ENCODE data around the gene AURKB.
"Not testable (repeated sequence)": the region's sequence is repeated elsewhere in the genome, so short reads cannot be mapped to it uniquely, and the experiment has no call there.

Gene AURKB
- total RNA-seq = 0.42 to 0.72 reads per million in 2 donors

DNA sequence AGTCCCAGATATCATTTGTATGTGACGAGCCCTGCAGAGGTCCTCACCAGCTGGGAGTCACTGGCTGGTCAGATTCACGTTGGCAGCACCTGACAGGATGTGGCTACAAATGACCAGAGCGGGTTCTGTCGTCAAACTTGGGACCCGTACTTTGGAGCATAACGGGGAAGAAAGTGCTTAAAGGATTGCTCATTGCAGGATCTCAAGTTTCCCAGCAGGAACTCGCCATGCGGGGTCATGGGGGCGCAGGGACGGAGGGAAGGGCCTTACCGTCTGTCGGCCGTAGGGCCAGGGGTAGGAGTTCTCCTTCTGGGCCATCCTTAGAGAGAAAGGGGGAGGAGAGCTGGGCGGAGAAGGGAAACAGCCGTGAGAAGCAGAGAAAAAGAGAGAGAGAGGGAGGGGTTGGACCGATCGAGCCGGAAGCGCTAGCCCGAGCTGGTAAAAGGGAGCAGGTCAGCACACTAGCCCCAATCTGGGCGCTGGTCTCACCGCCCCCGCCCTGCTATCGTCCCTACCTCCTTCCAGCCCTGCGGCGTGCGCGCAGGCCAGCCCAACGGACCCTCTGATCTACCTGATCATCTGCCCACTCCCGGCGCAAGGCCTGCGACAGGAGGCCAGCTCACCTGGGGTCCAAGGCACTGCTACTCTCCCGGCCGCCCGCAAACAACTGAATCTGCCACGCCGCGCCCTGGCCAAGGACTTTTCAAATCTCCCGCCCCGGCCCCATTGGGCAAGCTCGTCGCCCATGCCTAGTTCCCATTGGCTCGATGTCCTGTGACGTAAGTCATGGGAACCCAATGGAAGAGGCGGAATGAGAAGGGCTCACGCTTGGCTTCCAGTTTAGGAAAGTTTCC is at the start of gene AURKB:
TSS of gene AURKB (minus strand) at position 669 of the 854 bp plus-strand sequence. CDS start at position 318, 351 bp downstream.
- peak; percentile 92 for DNase-seq

DNA sequence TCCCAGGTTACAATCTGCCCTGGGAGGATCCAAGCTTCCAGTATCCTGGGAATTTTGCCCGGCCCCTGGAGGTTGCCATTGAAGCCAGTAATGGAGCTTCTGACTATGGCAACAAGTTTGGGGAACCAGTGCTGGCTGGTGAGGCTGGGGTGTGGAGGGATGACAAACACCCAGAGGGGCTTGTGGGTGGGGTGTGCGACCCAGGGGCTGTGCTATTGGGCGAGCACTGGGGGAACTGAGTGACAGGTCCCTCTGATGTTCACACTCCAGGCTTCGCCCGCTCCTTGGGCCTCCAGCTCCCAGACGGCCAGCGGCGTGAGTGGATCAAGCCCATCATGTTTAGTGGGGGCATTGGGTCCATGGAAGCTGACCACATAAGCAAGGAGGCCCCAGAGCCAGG is 47.4 kb upstream of the AURKB start:
- no peak for DNase-seq

DNA sequence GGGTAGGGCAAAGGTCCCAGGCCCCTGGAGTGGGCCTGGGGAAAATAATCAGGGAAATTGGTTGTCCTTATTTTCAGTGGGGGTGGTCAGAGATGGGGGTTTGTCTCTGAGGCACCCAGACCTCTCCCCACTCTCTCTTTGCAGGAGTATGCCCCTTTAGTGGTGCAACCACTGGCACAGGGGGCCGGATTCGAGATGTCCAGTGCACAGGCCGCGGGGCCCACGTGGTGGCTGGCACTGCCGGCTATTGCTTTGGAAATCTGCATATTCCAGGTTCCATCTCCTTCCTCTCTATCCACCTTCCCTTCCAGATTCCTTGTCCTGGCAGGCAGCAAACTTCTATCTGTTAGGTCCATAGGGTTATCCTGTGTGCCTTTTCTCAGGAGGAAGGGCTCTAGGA is 46.3 kb upstream of the AURKB start:
- no peak for DNase-seq

DNA sequence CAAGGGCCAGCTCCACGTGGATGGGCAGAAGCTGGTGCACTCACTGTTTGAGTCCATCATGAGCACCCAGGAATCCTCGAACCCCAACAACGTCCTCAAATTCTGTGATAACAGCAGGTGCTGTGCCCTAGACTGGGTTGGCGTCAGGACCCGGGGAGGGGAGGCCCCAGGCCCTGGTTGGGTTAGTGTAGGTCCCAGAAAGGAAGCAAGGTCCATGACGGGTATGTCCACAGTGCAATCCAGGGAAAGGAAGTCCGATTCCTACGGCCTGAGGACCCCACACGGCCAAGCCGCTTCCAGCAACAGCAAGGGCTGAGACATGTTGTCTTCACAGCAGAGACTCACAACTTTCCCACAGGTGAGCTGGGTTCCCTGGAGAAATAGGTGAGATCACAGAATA is 45.9 kb upstream of the AURKB start:
- no peak for DNase-seq

DNA sequence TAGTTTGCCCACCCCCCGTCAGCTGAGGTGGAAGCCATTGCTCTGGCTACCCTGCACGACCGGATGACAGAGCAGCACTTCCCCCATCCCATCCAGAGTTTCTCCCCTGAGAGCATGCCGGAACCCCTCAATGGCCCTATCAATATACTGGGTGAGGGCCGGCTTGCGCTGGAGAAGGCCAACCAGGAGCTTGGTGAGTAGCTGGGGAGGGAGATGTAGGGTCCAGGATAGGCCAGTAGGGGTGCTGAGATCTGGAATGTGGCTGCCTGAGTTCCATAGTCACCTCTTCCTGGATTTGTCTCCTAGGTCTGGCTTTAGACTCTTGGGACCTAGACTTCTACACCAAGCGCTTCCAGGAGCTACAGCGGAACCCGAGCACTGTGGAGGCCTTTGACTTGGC is 45.1 kb upstream of the AURKB start:
- DNase-seq = no peak

DNA sequence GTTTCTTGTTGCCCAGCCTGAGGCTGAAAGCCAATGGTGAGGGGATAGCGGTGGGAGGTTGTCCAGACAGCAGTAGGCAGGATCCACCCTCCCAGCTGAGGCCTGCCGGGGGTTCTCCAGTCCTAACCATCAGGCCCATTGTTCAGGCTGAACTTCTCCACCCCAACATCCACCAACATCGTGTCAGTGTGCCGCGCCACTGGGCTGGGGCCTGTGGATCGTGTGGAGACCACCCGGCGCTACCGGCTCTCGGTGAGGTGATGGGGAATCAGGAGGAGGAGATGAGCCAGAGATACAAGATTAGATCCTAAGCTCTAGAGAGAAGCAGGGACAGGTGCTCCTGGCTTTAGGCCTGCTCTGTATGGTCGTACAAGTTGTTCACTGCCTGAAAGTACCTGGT is 44.5 kb upstream of the AURKB start:
- no peak for DNase-seq

DNA sequence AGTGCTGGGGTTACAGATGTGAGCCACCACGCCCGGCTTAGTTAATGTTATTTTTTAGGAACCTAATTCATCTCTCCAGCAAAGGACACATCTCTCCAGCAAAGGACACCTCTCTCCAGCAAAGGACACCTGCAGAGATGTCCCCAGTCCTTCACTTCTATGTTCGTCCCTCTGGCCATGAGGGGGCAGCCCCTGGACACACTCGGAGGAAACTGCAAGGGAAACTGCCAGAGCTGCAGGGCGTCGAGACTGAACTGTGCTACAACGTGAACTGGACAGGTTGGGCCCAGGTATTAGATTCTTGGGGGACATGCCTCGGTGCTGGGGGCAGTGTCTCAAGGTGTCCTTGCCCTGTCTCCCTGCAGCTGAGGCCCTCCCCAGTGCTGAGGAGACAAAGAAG is 43.4 kb upstream of the AURKB start:
- no peak for DNase-seq

DNA sequence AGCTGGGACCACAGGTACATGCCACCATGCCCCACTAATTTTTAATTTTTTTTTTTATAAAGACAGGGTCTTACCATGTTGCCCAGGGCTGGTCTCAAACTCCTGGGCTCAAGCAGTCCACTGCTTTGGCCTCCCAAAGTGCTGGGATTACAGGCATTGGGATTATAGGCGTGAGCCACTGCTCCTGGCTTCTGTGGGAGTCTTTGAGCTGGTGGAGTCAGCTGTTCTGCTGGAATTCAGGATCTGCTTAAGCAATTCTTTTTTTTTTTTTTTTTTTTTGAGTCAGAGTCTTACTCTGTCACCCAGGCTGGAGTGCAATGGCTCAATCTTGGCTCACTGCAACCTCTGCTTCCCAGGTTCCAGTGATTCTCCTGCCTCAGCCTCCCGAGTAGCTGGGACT is 41.0 kb upstream of the AURKB start:
- not testable (repeated sequence) for DNase-seq

DNA sequence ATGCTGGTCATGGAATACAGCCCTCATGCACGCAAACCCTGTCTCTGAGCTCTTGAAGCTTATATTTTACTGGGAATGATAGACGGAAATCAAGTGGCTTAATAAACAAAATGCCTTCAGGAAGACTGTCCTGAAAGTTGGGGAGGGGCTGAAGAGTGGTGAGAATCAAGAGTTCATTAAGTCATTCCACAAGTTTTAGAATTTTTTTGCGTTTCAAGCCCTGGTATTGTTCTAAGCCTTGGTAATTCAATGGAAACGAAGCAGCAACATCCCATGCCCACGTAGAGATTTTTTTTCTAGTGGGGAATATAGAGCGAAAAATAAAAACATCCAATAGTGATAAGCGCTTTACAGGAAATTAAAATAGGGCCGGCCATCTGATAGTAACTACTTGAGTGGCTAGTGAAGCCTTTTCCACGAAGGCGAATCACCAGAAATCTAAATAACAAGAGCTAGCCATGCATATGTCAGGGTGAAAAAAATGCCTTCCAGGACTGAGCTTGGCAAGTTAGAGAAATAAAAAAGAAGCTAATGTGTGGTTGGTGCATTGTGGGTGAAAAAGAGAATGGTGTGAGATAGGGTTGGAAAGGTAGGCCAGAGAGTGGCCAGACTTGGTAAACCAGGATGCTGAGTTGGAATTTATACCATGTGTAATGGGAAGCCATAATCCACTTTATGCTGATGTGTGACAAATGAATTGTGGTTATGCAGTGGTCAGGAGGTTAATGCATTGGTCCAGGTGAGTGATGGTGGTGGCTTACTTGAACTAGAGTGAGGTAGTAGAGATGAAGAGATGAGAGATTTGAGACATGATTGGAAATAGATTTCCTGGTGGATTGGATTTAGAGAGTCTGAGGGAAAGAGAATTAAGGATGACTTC is 39.5 kb upstream of the AURKB start:
- no peak for DNase-seq

DNA sequence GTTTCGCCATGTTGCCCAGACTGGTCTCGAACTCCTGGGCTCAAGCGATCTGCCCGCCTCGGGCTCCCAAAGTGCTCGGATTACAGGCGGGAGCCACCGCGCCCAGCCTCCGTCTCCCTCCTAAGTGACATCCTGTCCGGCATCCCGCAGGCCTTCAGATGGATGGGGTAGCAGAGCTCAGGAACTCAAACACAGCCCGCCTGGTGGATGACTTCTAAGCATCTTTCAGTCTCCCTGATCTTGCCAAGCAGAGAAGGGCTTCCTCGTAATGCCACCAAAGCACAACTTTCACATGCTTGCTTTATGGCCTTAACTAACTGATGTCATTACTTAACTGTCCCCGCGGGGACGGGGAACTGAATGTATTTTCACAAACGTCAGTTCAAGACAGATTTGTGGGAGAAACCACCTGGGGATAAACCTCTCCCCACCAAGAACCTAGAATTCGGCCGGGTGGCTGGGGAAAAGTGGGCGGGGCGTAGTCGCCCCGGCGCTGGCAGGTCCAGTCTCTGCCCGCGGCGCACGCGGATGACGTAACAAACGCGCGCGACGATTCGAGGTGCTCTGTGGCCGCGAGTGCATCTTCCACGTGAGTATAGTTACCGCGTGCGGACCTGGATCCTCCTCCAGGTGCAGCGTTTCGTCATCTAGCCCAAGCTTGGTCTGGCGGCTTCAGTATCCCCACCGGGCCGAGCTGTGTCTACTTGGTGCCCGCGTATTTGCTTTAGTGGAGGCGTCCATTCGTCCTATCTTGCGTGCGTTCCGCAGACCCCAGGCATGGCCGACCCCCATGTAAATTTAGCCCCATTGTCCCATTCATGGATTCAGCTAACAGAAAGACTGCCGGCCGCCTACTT is 38.6 kb upstream of the AURKB start, which contains the start of gene PFAS:
TSS of gene PFAS (plus strand) at position 539 of the 857 bp plus-strand sequence. CDS start 4,649 bp downstream, outside the sequence.
- DNase-seq = peak; percentile 98

DNA sequence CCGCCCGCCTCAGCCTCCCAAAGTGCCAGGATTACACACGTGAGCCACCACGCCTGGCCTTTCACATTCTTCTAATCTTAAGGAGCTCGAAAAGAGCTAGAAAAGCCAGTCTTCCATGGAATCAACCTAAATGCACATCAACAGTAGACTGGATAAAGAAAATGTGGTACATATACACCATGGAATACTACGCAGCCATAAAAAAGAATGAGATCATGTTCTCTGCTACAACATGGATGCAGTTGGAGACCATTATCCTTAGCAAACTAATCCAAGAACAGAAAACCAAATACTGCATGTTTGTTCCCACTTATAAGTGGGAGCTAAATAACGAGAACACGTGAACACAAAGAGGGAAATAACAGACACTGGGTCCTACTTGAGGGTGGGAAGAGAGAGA is 34.4 kb upstream of the AURKB start:
- no peak for DNase-seq

DNA sequence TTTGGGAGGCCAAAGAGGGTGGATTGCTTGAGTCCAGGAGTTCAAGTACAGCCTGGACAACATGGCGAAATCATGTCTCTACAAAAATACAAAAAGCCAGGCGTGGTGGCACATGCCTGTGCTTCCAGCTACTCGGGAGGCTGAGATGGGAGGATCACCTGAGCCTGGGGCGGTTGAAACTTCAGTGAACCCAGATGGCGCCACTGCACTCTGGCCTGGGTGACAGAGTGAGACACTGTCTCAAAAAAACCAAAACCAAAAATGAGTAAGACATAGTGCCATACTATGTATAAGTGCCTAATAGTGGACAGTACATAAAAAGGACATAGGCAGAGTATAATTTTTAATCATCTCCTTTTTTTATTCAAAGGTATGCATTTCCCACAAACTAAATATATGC is 33.5 kb upstream of the AURKB start:
- DNase-seq = no peak

DNA sequence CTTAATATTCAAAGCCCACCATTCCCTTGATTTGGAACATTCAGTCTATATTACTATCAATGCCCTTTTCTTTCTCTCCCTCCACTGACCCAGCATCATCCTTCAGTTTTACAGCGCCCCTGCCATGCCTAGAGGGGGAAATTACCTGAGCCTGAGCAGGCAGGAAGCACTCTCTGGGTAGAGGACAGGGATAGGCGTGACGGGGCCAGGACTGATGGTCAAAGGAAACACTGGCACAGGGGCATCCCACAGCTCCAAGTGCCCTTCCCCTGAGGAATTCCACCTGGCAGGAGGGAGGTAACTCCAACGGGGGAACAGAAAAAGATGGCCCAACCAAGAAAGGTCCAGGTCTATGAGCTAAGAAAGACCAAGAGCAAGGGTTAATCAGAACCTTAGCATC is 27.5 kb upstream of the AURKB start:
- no peak for DNase-seq

DNA sequence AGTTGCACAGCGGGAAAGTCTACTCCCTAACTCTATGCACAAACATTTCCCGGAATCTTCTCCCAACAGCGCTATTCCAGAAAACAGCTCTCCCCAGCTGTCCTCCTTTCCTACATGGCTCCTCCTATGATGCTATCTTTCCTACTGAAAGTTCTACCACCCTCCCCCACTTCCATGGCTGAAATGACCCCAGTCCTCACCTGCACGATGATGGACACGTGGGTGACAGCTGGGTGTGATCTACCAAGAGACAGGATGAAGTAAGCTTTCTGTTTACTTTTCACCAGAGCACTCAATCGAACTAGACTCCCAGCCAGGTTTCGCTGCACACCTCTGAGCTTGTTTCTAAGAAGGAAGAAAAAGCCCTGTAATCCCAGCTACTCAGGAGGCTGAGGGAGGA is 26.8 kb upstream of the AURKB start:
- no peak for DNase-seq

DNA sequence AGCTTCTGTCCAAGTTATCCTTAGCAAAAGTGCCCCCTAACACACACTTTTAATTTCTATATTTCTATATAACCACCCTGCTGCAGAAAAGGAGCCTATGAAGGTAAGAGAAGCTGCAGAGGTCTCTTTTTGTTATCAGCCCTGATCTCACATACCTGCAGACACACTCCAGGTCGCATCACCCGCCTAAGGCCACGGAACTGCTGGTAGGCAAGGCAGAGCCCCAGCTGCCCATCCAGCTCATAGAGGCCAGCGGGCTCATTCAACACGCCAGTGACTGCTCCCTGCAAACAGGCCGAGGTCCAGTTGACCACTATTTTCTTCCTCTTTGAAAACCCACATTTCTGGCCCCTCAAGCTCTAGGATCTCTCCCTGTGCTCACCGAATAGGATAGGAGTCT is 25.3 kb upstream of the AURKB start:
- DNase-seq = no peak

DNA sequence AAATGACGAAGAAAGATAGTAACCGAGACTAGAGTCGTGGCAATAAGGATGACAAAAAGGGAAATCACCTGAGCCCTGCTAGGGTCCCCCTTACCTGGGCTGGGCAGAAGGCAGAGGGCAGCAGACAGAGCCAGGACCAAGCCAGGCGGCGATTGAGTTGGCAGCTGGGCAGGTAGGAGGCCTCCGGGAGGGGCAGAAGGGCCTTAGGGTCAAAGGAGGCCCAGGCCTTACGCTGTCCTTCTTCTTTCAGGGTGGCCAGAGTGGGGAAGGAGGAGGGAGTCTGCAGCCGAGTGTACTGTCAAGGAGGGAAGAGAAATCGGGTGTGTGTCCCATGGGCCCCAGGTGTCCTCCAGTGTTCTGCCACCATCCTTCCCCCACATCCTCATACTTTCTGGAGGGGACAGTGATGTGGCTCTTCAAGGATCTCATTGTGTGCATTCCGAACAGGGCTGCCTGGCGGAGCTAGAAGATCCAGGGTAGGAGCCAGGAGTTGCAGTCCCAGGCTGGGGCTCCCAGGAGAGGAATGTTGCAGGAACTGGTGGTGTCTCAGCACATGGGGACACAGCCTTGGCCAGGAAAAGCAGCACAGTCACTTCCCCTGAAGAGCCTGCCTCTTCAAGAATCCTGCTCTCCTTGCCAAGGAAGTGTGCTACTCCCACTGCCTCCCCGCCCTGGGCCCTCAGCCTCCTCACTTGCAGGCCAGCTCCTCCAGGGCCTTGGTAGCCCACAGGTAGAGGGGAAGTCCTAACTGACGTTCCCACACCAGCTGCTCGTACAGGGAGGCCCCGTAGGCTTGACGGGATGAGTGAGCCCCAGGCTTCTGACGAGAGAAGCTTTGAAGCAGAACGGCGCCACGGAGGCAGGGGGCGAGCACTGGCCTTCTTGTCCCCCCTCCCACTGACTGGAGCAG is 24.2 kb upstream of the AURKB start:
- no peak for DNase-seq

DNA sequence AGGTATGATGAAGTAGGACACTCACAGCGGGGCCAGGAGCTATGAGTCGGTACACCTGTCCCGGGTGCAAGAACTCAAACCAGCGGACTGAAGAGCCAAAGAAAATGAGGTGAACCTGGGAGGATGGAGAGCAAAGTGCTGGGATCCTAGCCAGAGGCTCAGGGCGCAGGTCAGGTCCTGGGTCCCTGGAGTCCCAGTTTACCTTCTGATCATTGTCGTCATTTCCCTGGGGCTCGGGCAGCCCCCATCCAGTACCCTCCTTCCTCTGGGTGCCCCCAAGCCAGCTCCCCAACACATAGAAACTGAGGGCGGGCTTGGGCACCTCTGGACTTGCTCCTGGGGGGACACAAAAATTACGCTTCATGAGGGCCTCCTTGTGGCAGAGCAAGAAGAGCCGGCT is 21.3 kb upstream of the AURKB start:
- no peak for DNase-seq

DNA sequence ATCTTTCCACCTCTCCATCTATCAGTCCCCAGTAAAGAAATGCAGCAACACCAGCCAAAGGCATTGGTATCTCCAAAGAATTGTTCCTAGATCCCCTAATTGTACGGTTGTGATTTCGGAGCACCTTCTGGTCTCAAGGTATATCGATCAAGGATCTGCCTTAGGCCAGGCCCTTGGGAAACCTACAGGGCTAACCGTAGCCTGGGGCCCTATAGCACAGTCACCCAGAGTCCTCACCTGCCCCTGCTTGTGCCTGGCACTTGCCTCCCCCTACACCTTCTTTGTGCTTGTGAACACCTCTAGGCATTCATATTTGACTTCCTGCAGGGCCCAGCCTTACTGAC is 16.8 kb upstream of the AURKB start:
- DNase-seq = no peak

DNA sequence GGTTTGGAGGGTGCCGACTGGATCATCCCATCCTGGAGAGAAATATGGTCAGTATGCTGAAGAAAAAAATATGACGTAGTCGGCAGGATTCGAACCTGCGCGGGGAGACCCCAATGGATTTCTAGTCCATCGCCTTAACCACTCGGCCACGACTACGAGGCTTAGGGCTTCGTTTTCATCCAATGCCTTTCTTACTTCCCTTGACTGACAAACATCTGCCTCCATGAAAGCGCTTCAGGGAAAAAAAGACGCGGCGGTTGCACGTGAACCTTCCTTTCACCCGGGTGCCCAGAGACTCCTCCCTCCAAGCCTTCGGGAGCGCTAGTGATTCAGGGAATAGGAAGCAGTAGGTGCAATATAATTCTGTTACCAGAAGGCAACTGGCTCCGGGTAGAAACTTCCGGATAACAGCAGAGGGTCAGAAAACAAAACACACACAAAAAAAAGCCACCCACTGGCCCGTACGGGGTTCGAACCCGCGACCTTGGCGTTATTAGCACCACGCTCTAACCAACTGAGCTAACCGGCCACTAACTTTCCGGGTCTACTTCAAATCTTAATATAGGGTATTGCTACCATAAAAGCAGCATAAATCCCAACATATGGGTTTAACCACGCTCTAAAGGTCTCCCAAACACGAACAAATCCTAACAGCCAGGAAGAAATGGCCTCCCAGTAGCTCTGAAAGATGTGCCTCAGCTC is 16.3 kb upstream of the AURKB start:
- DNase-seq = no peak

DNA sequence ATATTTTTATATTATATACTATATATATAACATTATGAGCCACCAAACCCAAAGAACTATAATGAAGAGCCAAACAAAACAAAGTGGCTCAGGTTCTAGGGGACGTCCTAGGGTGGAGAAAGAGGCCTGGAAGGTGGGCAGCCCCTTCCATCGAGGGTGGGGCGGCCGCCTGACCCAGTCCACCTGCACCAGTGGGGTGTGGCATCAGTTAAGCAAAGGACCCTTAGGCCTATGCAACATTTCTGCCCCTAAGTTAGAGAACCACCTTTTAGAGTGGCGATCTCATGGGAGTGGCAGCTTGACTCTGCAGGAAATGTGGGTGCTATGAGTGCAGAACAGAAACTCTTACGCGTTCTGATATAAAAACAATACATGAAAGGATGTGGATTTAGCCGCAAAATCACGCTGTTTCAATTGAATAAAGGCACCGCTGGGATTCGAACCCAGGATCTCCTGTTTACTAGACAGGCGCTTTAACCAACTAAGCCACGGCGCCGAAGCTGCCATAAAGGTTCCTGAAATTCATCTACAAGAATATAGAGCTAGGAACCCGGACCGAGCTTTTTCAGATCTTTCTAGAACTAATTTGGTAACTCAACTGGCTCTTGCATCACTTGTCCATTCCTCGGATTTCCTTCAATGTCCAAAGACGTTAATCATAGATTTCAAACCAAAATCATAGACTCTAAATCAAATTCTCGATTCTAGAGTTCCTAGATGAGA is 15.6 kb upstream of the AURKB start:
- peak; percentile 50 for DNase-seq

Measured in T-helper 9 cell (primary cell).